HG03521 (cell line): ENCODE results near the gene DKK3.

Experiments used
- ATAC-seq: cut with Tn5 transposase; IDR thresholded peaks from one replicate; pipeline ENCODE4 v1.9.1; 2021; ENCODE audit warnings: mild to moderate bottlenecking, moderate library complexity; ENCODE audit not compliant: unreplicated experiment

The DKK3 gene

DNA sequence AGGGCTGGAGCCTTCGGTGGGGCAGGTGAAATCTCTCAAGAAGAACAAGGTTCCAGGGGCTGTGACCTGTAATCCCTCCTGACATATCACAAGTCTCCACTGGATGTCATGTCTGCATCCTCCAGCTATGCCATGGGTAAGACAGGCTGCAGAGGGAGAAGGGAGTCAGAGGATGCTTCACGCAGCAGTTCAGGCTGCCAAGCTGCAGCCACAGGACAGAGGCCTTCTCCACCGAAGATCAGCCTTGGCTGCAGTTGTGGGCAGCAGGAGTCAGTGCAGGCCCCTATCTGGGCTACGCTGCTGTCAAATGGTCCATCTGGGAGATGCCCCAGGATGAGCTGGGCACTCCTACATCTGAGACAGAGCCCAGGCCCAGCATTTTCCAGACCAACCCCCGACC is 25.0 kb downstream of the DKK3 start:
- ATAC-seq = no peak

DNA sequence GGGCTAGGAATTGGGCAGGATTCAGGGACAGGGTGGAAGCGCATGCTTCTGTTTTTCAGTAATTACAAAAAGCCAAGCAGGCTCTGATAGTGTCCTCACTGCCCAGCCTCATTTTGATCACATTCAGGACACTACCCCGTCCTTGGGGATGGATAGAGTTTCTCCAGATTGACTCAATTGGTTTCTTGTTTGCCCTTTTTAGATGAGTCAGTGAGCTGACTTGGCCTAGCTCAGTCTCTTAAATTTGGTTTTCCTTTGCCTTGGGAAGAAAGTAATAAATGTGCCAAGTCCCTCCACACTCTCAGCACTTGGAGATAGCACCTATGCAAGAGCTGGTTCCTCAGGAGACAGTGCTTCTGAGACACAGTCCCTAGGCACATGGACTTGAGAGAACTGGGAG is 25.5 kb downstream of the DKK3 start:
- ATAC-seq = no peak

DNA sequence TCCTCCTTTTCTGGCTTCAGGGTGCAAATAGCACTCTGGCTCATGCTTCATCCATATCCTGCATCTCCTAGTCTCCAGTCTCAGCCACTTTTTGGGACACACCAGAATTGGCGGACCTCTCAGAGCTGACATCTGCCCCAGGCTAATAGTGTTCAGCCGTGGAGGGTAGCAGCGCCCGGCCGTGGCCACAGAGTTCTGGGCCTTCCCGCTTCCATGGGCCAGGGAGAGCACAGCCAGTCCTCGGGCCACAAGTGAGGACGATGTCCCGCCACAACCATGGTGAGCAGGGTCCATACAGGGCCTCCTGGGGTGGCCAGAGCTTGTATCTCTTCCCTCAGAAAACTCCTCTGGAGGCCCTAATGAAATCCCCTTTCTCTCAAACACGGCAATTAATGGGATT is 26.0 kb downstream of the DKK3 start:
- no peak for ATAC-seq

GRCh38 chr11:11981840-11982239 is 26.6 kb downstream of the DKK3 start:
- ATAC-seq = no peak

- ATAC-seq = no peak
Measured at GRCh38 chr11:11981364-11981763, 27.1 kb downstream of the DKK3 start.

GRCh38 chr11:11980841-11981308 is 27.6 kb downstream of the DKK3 start:
- no peak for ATAC-seq

GRCh38 chr11:11980200-11980599 is 28.2 kb downstream of the DKK3 start:
- no peak for ATAC-seq

DNA sequence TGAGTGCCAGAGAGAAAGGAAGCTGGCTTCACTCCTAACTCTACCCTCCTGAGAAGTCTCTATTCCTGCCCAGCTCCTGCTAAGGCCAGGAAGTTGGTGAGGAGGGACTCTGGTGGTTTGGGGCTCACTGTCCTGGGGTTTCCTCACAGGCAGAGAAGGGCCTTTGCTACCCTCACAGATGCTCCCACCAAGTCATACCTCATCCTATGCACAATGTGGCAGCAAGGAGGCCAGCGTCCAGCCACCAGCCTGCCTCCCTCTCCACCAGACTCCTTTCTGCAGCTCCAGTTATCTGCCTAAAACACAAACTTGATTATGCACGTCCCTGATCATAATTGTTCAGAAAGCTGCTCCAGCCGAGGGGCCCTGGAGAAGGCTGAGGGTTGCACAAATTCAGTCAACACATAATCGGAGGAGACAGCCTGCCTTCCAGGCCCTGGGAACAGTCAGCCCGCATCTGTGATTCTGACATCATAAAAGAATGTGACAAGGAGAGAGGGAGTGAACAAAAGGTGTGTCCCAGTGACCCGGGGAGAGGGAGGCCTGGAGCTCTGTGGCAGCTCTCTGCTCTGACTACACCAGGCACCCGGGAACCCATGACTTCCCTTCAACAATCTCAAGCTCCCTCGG is 28.8 kb downstream of the DKK3 start:
- no peak for ATAC-seq

- no peak for ATAC-seq
Measured at GRCh38 chr11:11978792-11979487, 29.5 kb downstream of the DKK3 start.

- no peak for ATAC-seq
Measured at GRCh38 chr11:11978098-11978637, 30.3 kb downstream of the DKK3 start.

DNA sequence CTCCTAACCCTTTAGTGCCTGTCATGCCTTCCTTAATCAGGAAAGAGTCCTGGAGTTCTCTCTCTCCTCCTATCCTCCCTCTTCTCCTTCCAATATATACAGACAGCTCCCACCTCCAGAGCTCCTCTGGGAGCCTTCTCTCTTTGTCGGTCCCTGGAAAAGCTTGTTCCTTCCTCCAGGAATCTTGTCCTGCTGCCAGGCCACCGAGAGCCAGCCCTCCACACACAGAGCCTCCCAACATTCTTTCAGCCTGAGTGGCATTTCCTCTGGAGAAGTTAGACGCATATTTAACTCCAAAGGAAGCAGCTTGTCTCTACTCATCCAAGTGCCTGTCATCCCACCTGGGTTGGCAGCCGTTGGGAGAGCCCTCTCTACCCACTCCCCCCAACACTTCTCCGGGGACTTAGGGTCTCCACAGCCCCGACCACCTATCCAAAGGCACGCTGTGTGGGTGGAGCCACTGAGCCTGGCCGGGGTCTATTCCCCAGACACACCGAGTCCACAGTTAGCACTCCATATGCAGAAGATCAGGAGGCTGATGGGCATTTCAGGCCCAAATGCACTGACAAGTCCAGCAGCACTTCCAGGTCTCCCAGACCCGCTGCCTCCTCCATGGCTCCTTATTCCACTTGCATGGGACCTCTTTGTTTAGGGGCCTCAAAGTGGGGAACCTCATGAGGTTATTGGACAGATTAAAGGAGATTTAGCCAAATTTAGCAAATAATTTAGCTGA is 31.1 kb downstream of the DKK3 start:
- no peak for ATAC-seq

- no peak for ATAC-seq
Measured at GRCh38 chr11:11976481-11977127, 31.8 kb downstream of the DKK3 start.

DNA sequence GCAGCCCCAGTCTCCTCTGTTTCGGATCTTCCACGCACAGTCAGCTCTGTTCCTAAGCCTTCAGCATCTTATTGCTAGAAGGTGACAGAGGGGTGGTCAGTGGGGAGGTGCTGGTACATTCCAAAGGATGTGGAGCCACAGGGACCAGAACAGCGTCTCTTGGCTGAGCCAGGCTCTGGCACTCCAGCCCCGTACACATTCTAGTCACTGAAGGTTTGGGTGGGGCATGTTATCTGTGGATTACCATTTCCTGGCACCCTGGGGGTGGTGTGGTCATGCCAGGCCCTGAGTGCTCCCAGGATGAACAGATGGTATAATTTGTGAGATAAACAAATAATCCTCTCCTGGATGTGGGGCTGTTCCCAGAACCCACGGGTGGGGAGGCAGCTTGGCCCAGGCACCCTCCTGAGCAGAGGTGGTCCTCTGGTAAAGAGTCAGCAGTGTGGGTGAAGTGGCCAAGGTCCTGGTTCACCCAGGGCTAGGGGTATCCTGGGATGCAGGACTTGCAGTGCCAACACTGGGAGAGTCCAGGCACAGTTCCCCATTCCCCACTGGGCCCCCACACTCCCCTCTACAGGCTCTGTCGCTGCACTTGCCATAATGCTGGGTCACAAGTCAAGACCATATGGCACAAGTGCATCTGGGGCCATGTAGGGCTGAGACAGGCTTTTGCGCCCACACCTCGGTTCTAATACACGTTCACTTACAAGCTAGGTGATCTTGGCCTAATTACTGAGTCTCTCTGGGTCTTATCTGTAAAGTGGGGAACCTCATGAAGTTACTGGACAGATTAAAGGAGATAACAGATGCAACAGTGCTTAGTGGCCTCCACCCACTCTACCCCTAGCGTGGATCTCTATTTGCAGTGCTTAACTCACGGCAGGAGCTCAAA is 33.0 kb downstream of the DKK3 start:
- ATAC-seq = no peak

DNA sequence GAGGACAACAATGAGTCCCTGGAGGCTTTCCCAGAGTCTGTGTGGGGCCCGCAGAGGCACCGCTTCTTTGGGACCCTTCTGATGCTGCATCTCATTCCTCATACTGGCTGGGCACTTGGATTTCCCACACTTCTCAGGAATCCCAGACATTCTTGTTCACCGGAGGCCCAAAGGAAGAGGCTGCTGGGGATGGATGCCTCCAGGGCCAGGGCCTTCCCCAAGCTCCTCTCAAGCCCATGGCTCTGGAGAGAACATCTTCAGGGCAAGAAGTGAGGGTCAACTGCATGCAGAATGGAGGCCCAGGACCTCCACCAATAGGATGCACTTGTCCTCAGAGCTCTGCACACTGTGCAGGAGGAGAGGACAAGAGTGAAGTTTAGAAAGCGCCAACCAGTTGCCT is 34.6 kb downstream of the DKK3 start:
- ATAC-seq = no peak

- no peak for ATAC-seq
Measured at GRCh38 chr11:11973361-11973800, 35.0 kb downstream of the DKK3 start.

DNA sequence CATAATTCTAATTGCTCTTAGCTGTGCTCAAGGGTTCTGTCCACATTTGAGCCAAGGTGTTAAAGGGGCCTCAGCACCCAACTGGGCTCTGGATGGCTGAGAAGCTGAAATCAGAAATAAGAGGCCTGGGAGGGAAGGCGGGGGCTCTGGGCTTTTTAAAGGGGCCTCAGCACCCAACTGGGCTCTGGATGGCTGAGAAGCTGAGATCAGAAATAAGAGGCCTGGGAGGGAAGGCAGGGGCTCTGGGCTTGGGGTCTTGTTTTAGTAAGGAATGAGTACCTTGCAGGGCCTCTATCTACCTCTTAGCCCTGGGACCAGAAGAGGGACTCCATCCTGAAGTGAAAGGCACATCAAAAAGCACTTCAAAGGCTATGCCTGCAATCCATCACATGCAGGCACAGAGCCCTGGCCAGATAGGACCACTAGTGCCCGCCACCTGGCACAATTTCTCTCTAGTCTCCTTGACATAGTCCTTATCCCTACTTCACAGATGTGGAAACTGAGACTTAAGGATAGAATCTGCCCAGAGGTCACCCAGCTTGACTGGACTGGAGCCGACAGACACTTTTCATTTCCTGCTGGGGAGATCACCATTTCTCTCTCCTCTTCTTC is 35.6 kb downstream of the DKK3 start:
- ATAC-seq = no peak

DNA sequence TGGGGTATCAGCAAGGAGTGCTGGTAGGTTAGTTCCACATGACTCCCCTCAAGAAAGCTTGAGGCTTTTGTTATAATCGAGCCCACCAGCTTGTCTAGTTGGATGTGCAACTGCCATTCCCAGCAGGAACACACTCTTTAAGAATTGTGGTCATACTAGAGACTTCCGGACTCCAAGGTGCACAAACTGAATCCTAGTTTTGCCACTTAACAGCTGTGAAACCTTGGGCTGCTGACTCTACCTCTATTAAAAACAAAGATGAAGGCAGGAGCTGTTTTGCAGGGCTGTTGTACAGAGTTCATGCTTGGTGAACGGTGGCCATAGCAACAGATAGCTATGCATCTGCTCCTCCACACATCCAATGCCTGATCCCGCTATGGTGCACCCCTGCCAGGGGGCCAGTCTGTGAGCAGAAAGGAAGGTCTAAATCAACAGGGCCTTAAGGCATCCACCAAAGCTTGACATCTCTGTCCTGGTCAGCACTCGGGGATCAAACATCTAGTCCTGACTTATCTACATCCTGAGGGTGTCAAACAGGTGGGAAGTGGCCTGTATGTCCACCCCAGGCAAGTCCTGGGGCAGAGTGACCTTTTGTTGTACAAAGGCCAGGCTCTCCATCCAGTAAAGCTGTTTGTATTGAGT is 36.4 kb downstream of the DKK3 start:
- ATAC-seq = no peak

DNA sequence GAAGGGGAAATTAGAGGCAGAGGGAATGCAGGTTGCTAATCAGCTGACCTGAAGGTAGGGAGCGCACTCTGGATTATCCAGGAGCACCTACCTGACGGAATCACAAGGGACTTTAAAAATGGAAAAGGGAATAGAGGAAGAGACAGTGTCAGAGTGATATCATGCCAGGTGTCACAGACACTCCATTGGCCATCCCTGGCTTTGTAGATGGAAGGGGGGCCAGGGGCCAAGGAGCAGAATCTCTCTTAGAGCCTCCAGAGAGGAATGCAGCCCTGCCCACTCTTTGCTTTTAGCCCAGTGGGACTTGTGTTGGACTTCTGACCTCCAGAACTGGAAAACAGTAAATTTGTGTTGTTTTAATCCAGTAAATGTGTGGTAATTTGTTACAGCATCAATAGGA is 37.9 kb downstream of the DKK3 start:
- no peak for ATAC-seq
